Fibroblast of lung (primary cell): ENCODE data around the gene PLCH2.

ENCODE experiments used
- CTCF ChIP-seq, 2 donors: IDR thresholded peaks in 1 of 2; conservative IDR thresholded peaks in 1 of 2; 1 replicate in 1 of 2; 2 replicates in 1 of 2; pipeline ENCODE4 v1.5.1; 2011 to 2012; ENCODE audit warnings: low read length in 2 of 2, control low read depth in 1 of 2, inconsistent platforms in 1 of 2, low read depth in 1 of 2, mild to moderate bottlenecking in 1 of 2
- EZH2 ChIP-seq: IDR thresholded peaks from 2 replicates; pipeline ENCODE4 v1.5.1; 2012; ENCODE audit warnings: low read length, control low read depth, mild to moderate bottlenecking; ENCODE audit errors: missing control alignments

- TF ChIP-seq CTCF (conservative IDR thresholded peaks at IDR 0.05 in 1 of 2, IDR thresholded peaks at IDR 0.05 in 1 of 2; ENCODE audit: low read depth in 1 of 2, low read length in 2 of 2) (no peak), EZH2 (no peak)
Measured at GRCh38 chr1:2438038-2438437, 38.1 kb upstream of the PLCH2 start.
